Esophagus muscularis mucosa (tissue), 4 donors: ENCODE data around the gene CAMK2N1. TPM values are rescaled to one million over a fixed set of nuclear protein-coding genes. Genes with fewer than 3 reads are reported as not detected.

Source experiments
- DNase-seq: peaks from one replicate; pipeline ENCODE4 v3.0.0-alpha.2; 2017; ENCODE audit errors: extremely low spot score
- H3K27ac ChIP-seq, 4 donors: fragments of 200-600 bp; sonication (generic); replicated peaks in 1 of 4; 1 replicate in 3 of 4; 2 replicates in 1 of 4; pipeline ENCODE4 v1.5.1; 2016 to 2019; ENCODE audit warnings: mild to moderate bottlenecking in 1 of 4
- H3K27me3 ChIP-seq, 4 donors: fragments of 200-600 bp; sonication (generic); one replicate each; pipeline versions ENCODE4 v1.5.1 to v1.6.0; 2016 to 2019
- H3K36me3 ChIP-seq, 4 donors: fragments of 200-600 bp; sonication (generic); one replicate each; pipeline ENCODE4 v1.5.1; 2016 to 2019
- H3K4me1 ChIP-seq, 4 donors: fragments of 200-600 bp; sonication (generic); one replicate each; pipeline ENCODE4 v1.5.1; 2016 to 2019
- H3K4me3 ChIP-seq, 4 donors: fragments of 200-600 bp; sonication (generic); 1 replicate in 2 of 4; 2 replicates in 2 of 4; pipeline ENCODE4 v1.5.1; 2016 to 2019; ENCODE audit warnings: mild to moderate bottlenecking in 4 of 4, moderate library complexity in 1 of 4
- H3K9me3 ChIP-seq, 4 donors: fragments of 200-600 bp; sonication (generic); 1 replicate in 3 of 4; 2 replicates in 1 of 4; pipeline ENCODE4 v1.5.1; 2016 to 2019
- CTCF ChIP-seq, 3 experiments: fragments of 200-600 bp in 2 of 3; fragments of 450-650 bp in 1 of 3; sonication (generic) in 2 of 3; IDR thresholded peaks; one replicate each; pipeline ENCODE4 v1.5.1; 2017 to 2019; ENCODE audit warnings: antibody characterized with exemption in 3 of 3, mild to moderate bottlenecking in 2 of 3, moderate library complexity in 1 of 3
- EP300 ChIP-seq: sonication (generic); formaldehyde crosslinking; IDR thresholded peaks from one replicate; pipeline ENCODE4 v1.6.1; 2017; ENCODE audit warnings: antibody characterized with exemption
- POLR2A ChIP-seq: fragments of 450-650 bp; IDR thresholded peaks from one replicate; pipeline ENCODE4 v1.6.1; 2017; ENCODE audit warnings: antibody characterized with exemption, moderate library complexity, mild to moderate bottlenecking, low read depth
- POLR2AphosphoS5 ChIP-seq, 2 donors: sonication (generic); formaldehyde crosslinking; IDR thresholded peaks; one replicate each; pipeline ENCODE4 v1.6.1; 2017; ENCODE audit warnings: antibody characterized with exemption in 2 of 2
- WGBS: methylation state at CpG from one replicate; pipeline ENCODE4 v1.1.5; 2018; 5-methylcytosine and 5-hydroxymethylcytosine counted together
- intact Hi-C: fragments of 100-400 bp; cut with DNase I; formaldehyde crosslinking; loops from one replicate; pipeline ENCODE4 v1.15.1; 2023
- total RNA-seq, 4 donors: library from RNA; depleted of rRNA; stranded (reverse); fragments of >200 nt; gene quantifications; one replicate each; pipeline versions ENCODE4 v1.1.0 to v1.2.1, GENCODE V29; 2016

Gene CAMK2N1
- total RNA-seq, 4 donors from 2014 or later: 22.2 to 31.1 (median 25.6) TPM

- Histone ChIP-seq H3K36me3 (no peaks in the 10 kb centered on the region), H3K4me1 (peaks cover 15 to 34% (median 32%) of the 10 kb centered on the region in 4 donors), H3K9me3 (no peaks in the 10 kb centered on the region), H3K27me3 (peaks cover 0 to 9% (median 0%) of the 10 kb centered on the region in 4 donors), H3K4me3 (no peak overlapping the region), H3K27ac (no peak overlapping the region)
- no peak for DNase-seq
- WGBS: 48% methylated on average over 3 of the region's 6 CpGs
- TF ChIP-seq EP300 (no peak), CTCF (IDR thresholded peaks at IDR 0.05) (no peak), POLR2AphosphoS5 (IDR thresholded peaks at IDR 0.05) (no peak), POLR2A (no peak)
- intact Hi-C loops: loop anchor here (5.0 kb wide), 2 partner anchors 129 to 574 kb away; no protein-coding TSS in a partner anchor
Measured at GRCh38 chr1:20491178-20491577, 5.2 kb upstream of the CAMK2N1 start.

DNA sequence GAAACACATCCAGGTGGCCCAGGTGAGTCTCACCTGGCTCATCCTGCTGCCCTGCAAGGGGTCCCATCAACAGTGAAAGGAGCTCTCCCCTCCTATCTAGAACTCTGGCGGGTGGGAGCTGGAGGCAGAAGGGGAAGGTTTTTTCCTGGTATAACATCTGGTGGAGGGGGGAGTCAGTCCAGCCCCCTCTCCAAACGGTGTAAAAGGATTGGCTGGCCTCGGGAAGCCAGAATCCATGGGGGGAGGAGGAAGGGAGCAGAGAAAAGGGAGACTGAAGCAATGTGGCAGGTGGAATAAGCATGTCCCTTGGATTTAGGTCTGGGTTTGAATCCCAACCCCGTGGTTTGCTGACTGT is 1.2 kb upstream of the CAMK2N1 start:
- TF ChIP-seq CTCF (IDR thresholded peaks at IDR 0.05): no peak
- no peak for TF ChIP-seq POLR2A
- TF ChIP-seq POLR2AphosphoS5 (IDR thresholded peaks at IDR 0.05): no peak
- TF ChIP-seq EP300: no peak
- peak overlapping the region; percentile 66 to 89 (median 74) for H3K4me3 ChIP-seq
- intact Hi-C loops: no loop called here
- H3K27me3 ChIP-seq: peaks cover 0 to 30% (median 2%) of the 10 kb centered on the region in 4 donors
- H3K9me3 ChIP-seq: no peaks in the 10 kb centered on the region
- peaks cover 17 to 48% (median 42%) of the 10 kb centered on the region in 4 donors for H3K4me1 ChIP-seq
- no peaks in the 10 kb centered on the region for H3K36me3 ChIP-seq
- H3K27ac ChIP-seq: peak overlapping the region; percentile 92 to 96 (median 94)
- WGBS: 24% methylated on average over 4 of the region's 4 CpGs
- no peak for DNase-seq

GRCh38 chr1:20486457-20487235 is 636 bp upstream of the CAMK2N1 start:
- TF ChIP-seq POLR2AphosphoS5 (IDR thresholded peaks at IDR 0.05) (peak; percentile 49 to 54), EP300 (no peak)
- Histone ChIP-seq H3K27me3 (peaks cover 0 to 30% (median 2%) of the 10 kb centered on the region in 4 donors), H3K9me3 (no peaks in the 10 kb centered on the region), H3K27ac (peak overlapping the region; percentile 92 to 96 (median 94)), H3K4me3 (peak overlapping the region; percentile 66 to 89 (median 74)), H3K36me3 (no peaks in the 10 kb centered on the region), H3K4me1 (peaks cover 17 to 52% (median 47%) of the 10 kb centered on the region in 4 donors)
- DNase-seq: no peak
- intact Hi-C loops: no loop called here
- WGBS: 30% methylated on average over 2 of the region's 51 CpGs

DNA sequence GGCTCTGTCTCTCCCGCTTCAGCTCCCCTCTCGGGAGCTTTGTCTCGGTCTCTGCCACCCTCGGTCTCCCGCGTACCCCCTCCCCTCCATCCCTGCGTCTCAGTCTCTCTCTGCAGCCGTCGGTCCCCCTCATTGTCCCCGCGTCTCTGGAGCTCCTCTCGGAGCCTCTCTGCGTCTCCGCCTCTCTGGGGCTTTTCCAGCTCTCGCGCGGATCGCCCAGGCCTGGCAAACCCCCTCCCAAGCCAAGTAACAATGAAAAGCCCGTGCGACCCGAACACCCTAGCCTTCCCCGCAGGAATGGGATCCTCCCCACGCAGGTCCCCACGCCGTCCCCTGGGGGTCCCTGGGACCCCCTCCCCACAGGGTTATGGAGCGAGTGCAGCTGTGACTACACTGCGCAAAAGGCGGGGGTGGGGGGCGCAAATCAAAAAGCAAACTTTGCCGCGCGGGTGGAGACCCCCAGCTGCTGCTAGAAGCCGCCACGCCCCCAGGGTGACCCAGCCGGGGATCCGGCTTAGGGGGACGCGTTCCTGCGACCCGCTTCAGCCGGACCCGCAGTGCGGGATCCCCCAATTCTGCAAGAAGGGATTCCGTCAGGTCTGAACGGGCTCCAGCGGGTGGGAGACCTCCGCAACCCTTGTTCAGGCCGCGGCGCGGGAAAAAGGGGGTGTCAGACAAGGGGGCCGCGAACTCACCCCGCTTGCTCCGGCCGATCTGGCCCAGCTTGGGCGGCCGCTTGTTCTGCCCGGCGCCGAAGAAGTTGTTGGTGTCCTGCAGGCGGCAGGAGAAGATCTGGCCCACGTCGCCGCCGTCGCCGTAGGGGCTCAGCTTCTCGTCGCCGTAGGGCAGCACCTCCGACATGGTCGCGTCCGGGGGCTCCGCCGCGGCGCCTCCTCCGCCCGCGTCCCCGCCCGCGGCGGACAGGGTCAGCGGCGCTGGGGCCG is 1.2 kb downstream of the CAMK2N1 start:
- peaks cover 0 to 30% (median 2%) of the 10 kb centered on the region in 4 donors for H3K27me3 ChIP-seq
- intact Hi-C loops: no loop called here

More for the DNA sequence above, 1.2 kb downstream of the CAMK2N1 start:
- 1% methylated on average over 40 of the region's 89 CpGs for WGBS
- no peak for DNase-seq
- no peaks in the 10 kb centered on the region for H3K9me3 ChIP-seq
- peaks cover 17 to 54% (median 51%) of the 10 kb centered on the region in 4 donors for H3K4me1 ChIP-seq
- TF ChIP-seq POLR2AphosphoS5 (IDR thresholded peaks at IDR 0.05) (no peak), EP300 (no peak), CTCF (IDR thresholded peaks at IDR 0.05) (no peak), POLR2A (no peak)
- H3K4me3 ChIP-seq: peak overlapping the region; percentile 66 to 89 (median 74)
- H3K27ac ChIP-seq: peak overlapping the region; percentile 92 to 96 (median 94)
- H3K36me3 ChIP-seq: no peaks in the 10 kb centered on the region
